HG02678 (cell line): ENCODE measurements around the gene DCANP1.

Experiments
- ATAC-seq: cut with Tn5 transposase; IDR thresholded peaks from one replicate; pipeline ENCODE4 v1.9.1; 2021; ENCODE audit warnings: mild to moderate bottlenecking, moderate library complexity; ENCODE audit not compliant: unreplicated experiment

DCANP1 gene

DNA sequence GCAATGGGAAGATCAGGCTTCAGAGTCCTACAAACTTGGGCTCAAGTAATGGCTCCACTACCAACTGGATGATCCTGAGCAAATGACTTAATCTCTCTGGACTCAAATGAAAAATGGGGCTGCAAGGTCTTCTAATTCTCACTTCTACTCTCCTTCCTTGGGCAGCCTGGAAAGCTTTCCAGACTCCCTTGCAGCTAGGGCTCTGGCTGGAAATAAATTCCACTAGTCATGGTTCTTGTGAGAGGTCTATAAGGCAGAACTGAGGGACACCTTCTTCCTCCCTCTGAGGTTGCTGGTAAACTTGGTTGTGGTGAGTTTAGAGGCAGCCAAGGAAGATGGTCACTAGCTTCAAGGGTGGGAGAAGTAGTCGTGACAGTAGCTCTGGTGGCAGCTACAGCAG is 18.6 kb downstream of the DCANP1 start:
- no peak for ATAC-seq

DNA sequence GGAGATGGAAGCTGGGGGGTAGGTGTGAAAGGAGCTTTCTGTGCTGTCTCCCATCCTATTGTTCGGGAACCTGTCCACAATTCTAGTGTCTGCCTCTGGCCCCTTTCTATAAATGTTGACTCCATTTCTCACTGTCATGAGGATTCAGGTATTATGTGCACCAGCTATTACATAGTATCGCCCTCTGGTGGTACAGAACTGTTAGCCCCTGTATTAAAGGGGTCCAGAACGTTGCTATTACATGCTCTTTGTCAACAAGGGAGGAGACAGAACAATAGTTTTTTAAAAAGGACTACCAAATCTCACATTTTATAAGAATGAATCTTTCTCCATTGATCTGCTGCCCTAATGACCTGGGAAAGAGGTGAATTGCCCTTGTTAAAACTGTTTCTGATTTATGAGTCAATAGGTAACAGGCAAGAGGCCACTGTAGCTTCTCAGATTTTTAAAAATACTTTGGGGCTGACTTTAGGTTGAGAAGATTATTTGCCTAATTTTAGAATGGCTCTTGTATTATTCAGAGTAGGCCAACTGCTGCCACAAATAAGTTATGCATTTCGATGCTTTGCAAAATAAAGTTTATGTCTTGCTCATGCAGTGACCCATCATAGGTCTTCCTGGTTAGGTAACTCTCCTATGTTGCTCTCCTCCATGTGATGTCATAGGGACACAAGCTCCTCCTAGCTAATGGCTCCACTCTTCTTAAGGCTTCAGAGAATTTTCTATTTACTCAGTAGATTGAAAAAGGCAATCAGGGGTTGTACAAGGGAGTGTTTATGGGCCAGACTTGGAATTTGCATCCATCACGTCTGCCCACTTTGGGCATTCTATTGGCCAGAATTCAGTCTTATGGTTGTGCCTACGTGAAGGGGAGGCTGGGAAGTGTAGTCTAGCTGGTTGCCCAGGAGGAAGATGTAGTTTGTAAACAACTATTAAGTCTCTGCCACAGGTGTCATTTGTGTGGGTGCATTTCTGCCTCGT is 20.8 kb downstream of the DCANP1 start:
- peak; percentile 79 for ATAC-seq

- no peak for ATAC-seq
Measured at GRCh38 chr5:135425641-135426040, 21.5 kb downstream of the DCANP1 start.

DNA sequence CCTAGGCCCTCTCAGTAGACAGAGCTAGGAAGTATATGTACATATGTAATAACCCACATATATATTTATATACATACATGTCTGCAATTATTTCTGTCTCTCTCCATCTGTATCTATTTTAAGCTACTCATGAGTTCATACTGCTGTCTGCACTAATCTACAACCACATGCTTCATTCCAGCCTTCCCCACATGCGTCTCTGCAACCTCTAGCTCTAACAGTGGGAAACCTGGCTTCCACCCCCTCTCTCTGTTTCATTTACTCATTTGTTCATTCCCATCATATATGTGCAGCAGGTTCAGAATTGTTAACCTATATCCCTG is 23.3 kb downstream of the DCANP1 start:
- ATAC-seq, result no peak

DNA sequence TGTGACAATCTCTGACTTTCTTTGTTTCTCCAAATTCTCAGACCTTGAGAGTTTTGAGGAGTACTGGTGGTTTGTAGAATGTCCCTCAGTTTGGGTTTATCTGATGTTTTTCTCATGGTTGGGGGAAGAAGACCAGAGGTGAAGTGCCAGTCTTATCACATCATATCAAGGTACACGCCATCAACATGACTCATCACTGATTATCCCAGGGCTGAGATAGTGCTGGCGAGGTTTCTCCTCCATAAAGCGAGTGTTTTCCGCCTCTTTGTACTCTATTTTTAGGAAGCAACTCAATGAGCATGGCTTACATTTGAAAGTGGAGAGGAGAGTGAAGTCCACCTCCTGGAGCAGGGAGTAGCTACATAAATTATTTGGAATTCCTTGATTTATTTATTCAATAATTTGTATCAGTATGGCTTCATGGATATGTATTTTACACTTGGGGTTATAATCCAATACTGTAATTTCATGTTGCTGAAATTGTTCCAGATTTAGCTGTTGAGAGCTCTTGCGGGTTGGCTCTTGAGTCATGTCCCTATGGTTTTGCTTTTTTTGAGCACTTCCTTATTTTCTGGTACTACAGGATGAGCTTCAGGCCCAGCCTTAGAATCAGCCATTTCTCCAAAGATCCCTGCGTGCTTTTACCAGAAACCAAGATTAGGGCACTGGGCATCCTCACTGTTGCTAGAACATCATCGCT is 23.9 kb downstream of the DCANP1 start:
- no peak for ATAC-seq

- ATAC-seq, result no peak
Measured at GRCh38 chr5:135422419-135422818, 24.7 kb downstream of the DCANP1 start.

- ATAC-seq, result no peak
Measured at GRCh38 chr5:135417083-135417482, 30.1 kb downstream of the DCANP1 start.

DNA sequence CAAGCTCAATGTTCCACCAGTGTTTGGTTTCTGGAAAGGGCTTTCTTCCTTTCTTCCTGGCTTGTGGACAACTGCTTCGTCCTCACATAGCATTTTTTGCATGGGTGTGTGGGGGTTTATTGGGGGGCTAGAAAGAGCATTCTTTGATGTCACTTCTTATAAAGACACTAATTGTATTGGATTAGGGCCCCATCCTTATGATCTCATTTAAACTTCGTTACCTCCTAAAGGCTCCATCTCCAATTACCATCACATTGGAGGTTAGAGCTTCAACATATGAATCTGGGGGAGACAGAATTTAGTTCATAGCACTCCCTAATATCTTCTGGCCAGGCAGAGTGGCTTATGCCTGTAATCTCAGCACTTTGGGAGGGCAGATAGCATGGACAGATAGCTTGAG is 42.1 kb downstream of the DCANP1 start:
- no peak for ATAC-seq

GRCh38 chr5:135402031-135402430 is 45.1 kb downstream of the DCANP1 start:
- no peak for ATAC-seq

GRCh38 chr5:135400866-135401265 is 46.3 kb downstream of the DCANP1 start:
- no peak for ATAC-seq

GRCh38 chr5:135399794-135400542 is 47.2 kb downstream of the DCANP1 start:
- ATAC-seq, result no peak

DNA sequence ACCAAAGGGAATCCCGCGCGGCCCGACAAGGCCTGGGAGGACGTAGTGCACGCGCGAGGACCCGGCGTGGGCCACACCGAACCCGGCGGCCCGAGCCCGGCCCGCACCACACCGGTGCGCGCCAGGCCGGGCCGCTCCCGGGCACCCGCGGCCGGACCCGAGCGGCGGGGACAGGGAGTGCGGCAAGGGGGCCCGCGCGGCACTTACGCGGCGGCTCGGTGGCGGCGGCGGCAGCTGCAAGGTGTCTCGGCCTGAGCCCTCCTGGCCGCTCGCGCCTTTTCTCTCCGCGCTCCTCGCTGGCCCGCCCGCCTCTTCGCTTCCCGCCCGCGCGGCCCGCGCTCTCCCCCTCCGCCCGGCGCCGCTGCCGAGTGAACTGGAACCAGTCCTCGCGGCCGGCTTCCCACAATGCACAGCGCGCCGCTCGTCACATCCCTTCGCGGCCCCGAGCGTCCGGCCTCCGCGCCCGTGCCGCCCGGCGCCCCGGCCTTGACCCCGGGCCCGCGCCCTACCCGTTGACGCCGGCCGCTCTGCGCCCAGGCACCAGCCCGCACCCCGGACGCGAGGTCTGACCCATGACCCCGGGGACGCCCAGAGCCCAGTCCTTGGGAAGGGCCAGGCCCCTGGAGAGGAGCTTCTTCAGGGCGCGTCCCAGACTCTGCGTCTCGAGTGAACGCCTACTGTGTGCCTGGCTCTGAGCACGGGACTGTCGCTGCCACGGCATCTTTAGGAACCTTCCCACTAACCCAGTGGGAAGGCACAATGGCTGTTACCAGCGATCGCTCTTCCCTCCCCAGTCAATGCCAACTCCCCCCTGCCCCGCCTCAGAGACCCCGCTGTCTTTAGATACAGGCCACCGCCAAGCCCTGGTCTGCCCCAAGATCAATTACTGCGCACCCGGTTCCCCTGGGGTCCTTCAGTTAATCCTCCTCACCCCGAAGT is 48.0 kb downstream of the DCANP1 start, which contains the start of gene MACROH2A1:
TSS of gene MACROH2A1 (minus strand) at position 377 of the 939 bp plus-strand sequence. CDS start 10,138 bp downstream, outside the sequence.
- ATAC-seq, result peak; percentile 88

DNA sequence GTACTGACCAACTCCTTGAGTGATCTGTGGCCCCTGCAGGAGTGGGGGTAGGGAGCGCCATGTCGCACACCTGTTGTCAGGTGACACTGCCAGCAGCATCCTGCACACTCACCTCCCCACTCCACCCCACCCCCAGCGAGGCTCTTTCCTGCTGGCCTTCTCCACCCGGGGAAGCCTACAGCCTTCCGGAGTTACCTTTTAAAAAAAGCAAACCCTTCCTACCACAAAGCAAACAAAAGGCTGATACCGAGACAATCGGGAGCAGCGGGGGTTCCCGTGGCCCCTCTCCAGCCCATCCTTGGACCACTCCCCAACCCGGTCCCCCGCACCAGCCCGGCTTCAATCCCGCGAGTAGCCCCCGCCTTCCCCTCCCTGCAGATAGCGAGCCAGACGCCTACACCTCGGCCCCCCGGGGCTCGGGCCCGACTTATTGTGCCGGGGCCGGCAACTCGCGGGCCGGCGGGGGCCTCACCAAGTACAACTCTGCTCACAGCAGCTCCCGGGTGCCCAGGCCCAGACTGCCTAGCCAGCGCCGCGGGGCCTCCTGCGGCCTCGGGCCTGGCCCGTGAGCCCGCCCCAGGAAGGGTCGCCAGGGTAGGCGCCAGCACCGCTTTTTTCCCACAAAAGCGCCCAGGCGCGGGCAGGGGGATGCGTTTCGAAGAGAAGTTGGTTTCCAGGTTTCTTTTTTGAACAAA is 48.8 kb downstream of the DCANP1 start:
- ATAC-seq, result peak; percentile 32

DNA sequence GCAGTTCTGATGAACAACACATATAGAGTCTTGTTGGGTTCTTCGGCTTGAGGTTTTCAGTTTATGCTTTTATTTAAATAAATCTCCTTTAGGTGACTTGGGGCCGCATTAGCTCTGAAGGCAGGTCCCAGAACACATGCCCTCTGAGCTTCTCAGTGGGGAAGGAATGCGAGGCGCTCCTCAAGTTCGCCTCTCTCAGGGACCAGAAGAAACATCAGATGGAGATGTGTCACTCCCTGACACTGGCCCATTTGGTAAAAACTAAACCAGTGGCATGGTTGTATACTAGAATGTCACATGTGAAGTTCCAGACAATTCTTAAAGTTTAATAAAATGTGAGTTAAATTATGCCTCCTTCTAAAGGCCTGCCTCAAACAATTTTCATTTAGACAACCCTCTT is 50.1 kb downstream of the DCANP1 start:
- no peak for ATAC-seq

DNA sequence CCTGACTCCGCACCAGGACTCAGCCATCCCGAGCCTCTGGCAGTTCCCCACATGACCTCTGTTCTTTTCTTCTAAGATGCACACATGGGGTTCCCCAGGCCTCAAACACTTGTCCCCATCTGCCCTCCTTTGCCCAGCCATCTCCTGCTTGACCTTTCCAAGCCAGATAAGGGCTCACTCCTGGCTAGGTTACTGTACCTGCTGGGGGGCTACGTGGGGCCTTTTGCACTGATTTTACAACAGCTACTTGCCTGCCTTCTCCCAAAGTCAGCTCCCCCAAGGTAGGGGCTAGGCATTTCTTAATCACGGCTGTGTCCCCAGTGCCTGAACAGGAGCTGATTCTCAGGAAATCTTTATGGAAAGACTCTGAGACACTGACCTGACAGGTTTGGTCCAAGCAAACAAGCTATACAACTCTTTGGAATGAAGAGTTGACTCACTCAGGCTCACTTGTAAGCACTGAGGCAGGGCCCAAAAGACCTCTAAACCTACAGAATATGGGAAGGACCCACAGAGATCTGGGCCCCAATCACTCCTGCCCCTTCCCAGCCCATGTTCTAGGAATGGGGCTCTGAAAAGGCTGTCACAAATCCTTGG is 50.6 kb downstream of the DCANP1 start:
- ATAC-seq, result no peak

GRCh38 chr5:135395866-135396265 is 51.3 kb downstream of the DCANP1 start:
- ATAC-seq, result no peak

- no peak for ATAC-seq
Measured at GRCh38 chr5:135395451-135395850, 51.7 kb downstream of the DCANP1 start.
